ENCODE measurements around the gene SHMT1.

Gene SHMT1

GRCh38 chr17:18280766-18281371 is 82.5 kb downstream of the SHMT1 start:
- DNase-seq: no peak

- DNase-seq: no peak
Observed at GRCh38 chr17:18280249-18280648, 83.1 kb downstream of the SHMT1 start.

- DNase-seq: no peak
Observed at GRCh38 chr17:18278867-18279266, 84.5 kb downstream of the SHMT1 start.

Measured in NCI-H524 (cell line).